Neuronal stem cell (in vitro differentiated cells): Measurements from ENCODE around the gene DMD. TPM values are rescaled to one million over a fixed set of nuclear protein-coding genes. Genes with fewer than 3 reads are reported as not detected.
A peak's percentile ranks its signal among the peaks of the same experiment; 100 is the strongest.

Experiments
- DNase-seq: peaks from one replicate; pipeline ENCODE4 v3.0.0-alpha.2; 2013; ENCODE audit warnings: low spot score
- H2AFZ ChIP-seq: one replicate; pipeline ENCODE4 v1.6.1; 2013; ENCODE audit warnings: mild to moderate bottlenecking, low read length, inconsistent platforms
- H2AK5ac ChIP-seq: 2 replicates; pipeline ENCODE4 v1.6.1; 2013; ENCODE audit warnings: low read depth, mild to moderate bottlenecking, inconsistent platforms, low read length, moderate library complexity, mixed read lengths
- H2BK120ac ChIP-seq: 2 replicates; pipeline ENCODE4 v1.6.1; 2013; ENCODE audit warnings: low read depth, mild to moderate bottlenecking, inconsistent platforms, low read length, moderate library complexity, mixed read lengths
- H2BK12ac ChIP-seq: one replicate; pipeline ENCODE4 v1.6.1; 2013; ENCODE audit warnings: low read length, inconsistent platforms
- H2BK15ac ChIP-seq: 2 replicates; pipeline ENCODE4 v1.6.1; 2013; ENCODE audit warnings: mild to moderate bottlenecking, low read length, inconsistent platforms, mixed read lengths
- H2BK5ac ChIP-seq: one replicate; pipeline ENCODE4 v1.6.1; 2013; ENCODE audit warnings: inconsistent platforms, mild to moderate bottlenecking, low read length, moderate library complexity
- H3K14ac ChIP-seq: one replicate; pipeline ENCODE4 v1.6.1; 2013; ENCODE audit warnings: low read length, inconsistent platforms
- H3K18ac ChIP-seq: 2 replicates; pipeline ENCODE4 v1.6.1; 2013; ENCODE audit warnings: low read length, inconsistent platforms
- H3K23ac ChIP-seq: 2 replicates; pipeline ENCODE4 v1.6.1; 2013; ENCODE audit warnings: low read depth, mild to moderate bottlenecking, mixed read lengths, low read length, inconsistent platforms; ENCODE audit not compliant: poor library complexity
- H3K27ac ChIP-seq: replicated peaks from 3 replicates; pipeline ENCODE4 v1.5.1; 2013; ENCODE audit warnings: low read length, inconsistent platforms
- H3K27me3 ChIP-seq, 3 experiments: 2 replicates each; pipeline ENCODE4 v1.6.1; 2013; ENCODE audit warnings: low read length in 3 of 3, mild to moderate bottlenecking in 2 of 3, inconsistent platforms in 1 of 3, low read depth in 1 of 3, mixed read lengths in 1 of 3, moderate library complexity in 1 of 3; ENCODE audit not compliant: control insufficient read depth in 3 of 3, insufficient read depth in 3 of 3
- H3K36me3 ChIP-seq, 2 donors: replicated peaks in 1 of 2; 2 replicates each; pipeline ENCODE4 v1.6.1; 2013; ENCODE audit warnings: low read length in 2 of 2; ENCODE audit not compliant: control insufficient read depth in 2 of 2, insufficient read depth in 2 of 2
- H3K4ac ChIP-seq: 2 replicates; pipeline ENCODE4 v1.6.1; 2013; ENCODE audit warnings: inconsistent platforms, mild to moderate bottlenecking, low read length, moderate library complexity
- H3K4me1 ChIP-seq, 2 donors: 1 replicate in 1 of 2; 2 replicates in 1 of 2; pipeline ENCODE4 v1.6.1; 2013; ENCODE audit warnings: low read length in 2 of 2, low read depth in 1 of 2; ENCODE audit not compliant: control insufficient read depth in 2 of 2, insufficient read depth in 1 of 2
- H3K4me2 ChIP-seq: one replicate; pipeline ENCODE4 v1.6.1; 2013; ENCODE audit warnings: mild to moderate bottlenecking, low read length, inconsistent platforms; ENCODE audit not compliant: insufficient read depth, poor library complexity, severe bottlenecking
- H3K4me3 ChIP-seq, 2 donors: 2 replicates each; pipeline ENCODE4 v1.5.1; 2013; ENCODE audit warnings: low read length in 2 of 2, mild to moderate bottlenecking in 2 of 2, inconsistent platforms in 1 of 2, moderate library complexity in 1 of 2
- H3K79me1 ChIP-seq: one replicate; pipeline ENCODE4 v1.6.1; 2013; ENCODE audit warnings: low read depth, mild to moderate bottlenecking, inconsistent platforms, low read length, moderate library complexity
- H3K9ac ChIP-seq: one replicate; pipeline ENCODE4 v1.6.1; 2013; ENCODE audit warnings: mild to moderate bottlenecking, low read depth, low read length, inconsistent platforms; ENCODE audit not compliant: poor library complexity
- H3K9me3 ChIP-seq, 2 donors: replicated peaks in 1 of 2; 2 replicates each; pipeline versions ENCODE3 to v1.6.1; 2013; ENCODE audit warnings: low read length in 2 of 2, mild to moderate bottlenecking in 2 of 2, inconsistent platforms in 1 of 2, low read depth in 1 of 2, mixed read lengths in 1 of 2, moderate library complexity in 1 of 2; ENCODE audit not compliant: control insufficient read depth in 2 of 2, insufficient read depth in 1 of 2
- H4K8ac ChIP-seq: one replicate; pipeline ENCODE4 v1.6.1; 2013; ENCODE audit warnings: low read depth, mild to moderate bottlenecking, inconsistent platforms, low read length, moderate library complexity
- H4K91ac ChIP-seq: one replicate; pipeline ENCODE4 v1.6.1; 2013; ENCODE audit warnings: low read length, low read depth, mild to moderate bottlenecking, inconsistent platforms; ENCODE audit not compliant: poor library complexity
- WGBS, 2 donors: extraction: QIAGEN DNeasy Blood & Tissue Kit; methylation state at CpG; one replicate each; pipeline ENCODE4 v1.1.7; 2013; ENCODE audit warnings: missing lambda C conversion rate in 2 of 2, mixed read lengths in 1 of 2; ENCODE audit not compliant: insufficient read length in 2 of 2, insufficient replicate concordance in 1 of 2; ENCODE audit errors: extremely low coverage in 2 of 2; 5-methylcytosine and 5-hydroxymethylcytosine counted together
- small RNA-seq: library from polyadenylated mRNA; stranded (forward); fragments of <200 nt; extraction: miRNeasy Mini kit (QIAGEN cat#:217004); gene quantifications from one replicate; pipeline ENCODE3, GENCODE V24; 2013; ENCODE audit not compliant: insufficient read depth

DMD gene

DNA sequence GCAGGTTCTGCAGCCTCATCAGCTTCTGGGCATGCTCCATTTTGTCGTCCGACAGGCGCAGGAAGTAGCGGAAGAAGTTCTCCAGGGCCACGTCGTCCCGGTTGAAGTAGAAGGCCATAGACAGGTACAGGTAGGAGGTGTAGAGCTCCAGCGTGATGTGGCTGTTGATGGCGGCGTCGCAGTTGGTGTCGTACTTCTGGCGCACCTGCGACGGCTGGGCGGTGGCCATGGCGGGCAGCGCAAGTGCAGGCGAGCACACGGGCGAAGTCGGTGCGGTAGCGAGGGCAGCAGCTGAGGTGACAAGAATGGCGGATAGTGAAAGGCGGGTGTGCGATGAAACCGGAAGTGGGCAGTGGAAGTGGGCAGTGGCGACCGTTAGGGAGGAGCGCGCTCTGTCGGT is 2139.6 kb downstream of the DMD start, which contains the start of gene FTHL17:
Gene FTHL17 (minus strand): TSS at position 317 of the 400 bp plus-strand sequence. CDS start 88 bp downstream, at position 229.
- H2AK5ac ChIP-seq = no peak within 1 kb of the TSS

DNA sequence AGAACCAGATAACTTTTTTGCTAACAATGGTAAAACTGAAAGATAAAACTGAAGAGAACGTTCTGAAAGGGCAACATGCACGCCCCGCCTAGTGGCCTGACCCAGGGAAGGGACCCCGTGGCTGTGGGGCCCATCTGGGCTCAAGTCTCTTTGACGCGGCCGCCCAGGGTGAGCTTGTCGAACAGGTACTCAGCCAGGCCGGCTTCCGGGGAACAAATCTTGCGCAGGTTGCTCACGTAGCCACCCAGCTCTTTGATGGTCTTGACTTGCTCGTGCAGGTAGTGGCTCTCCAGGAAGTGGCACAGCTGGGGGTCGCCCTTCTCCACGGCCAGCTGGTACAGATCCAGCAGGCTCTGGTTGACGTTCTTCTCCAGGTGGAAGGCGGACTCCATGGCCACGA is 2140.1 kb downstream of the DMD start:
- H4K91ac ChIP-seq = no peak overlapping the region
- peak overlapping the region; percentile 21 for H3K14ac ChIP-seq
- H3K4me1 ChIP-seq = peaks cover 0 to 4% of the 10 kb centered on the region in 2 donors
- H3K4ac ChIP-seq = no peak overlapping the region
- no peak overlapping the region for H2BK120ac ChIP-seq
- H2BK5ac ChIP-seq = no peak overlapping the region
- no peak overlapping the region for H3K18ac ChIP-seq
- H3K9me3 ChIP-seq = no peaks in the 10 kb centered on the region
- H3K4me3 ChIP-seq = no peak overlapping the region
- no peak overlapping the region for H3K9ac ChIP-seq
- no peak overlapping the region for H2BK12ac ChIP-seq
- no CpG with 5 or more reads among the region's 18 CpGs for WGBS, 2 donors
- no peaks in the 10 kb centered on the region for H3K27me3 ChIP-seq
- H3K27ac ChIP-seq = no peak overlapping the region
- no peak for DNase-seq
- H3K36me3 ChIP-seq = no peaks in the 10 kb centered on the region
- no peak overlapping the region for H4K8ac ChIP-seq
- H2AFZ ChIP-seq = no peak overlapping the region
- no peak overlapping the region for H2BK15ac ChIP-seq
- H2AK5ac ChIP-seq = no peak overlapping the region
- H3K23ac ChIP-seq = no peak overlapping the region
- no peaks in the 10 kb centered on the region for H3K79me1 ChIP-seq
- H3K4me2 ChIP-seq = no peak overlapping the region

More for the DNA sequence above, 2139.6 kb downstream of the DMD start, which contains the start of gene FTHL17:
- Histone ChIP-seq H3K23ac (no peak within 1 kb of the TSS), H3K36me3 (no peaks in the 10 kb centered on the region), H3K4me3 (no peak within 1 kb of the TSS), H3K4me2 (no peak within 1 kb of the TSS), H3K27ac (no peak within 1 kb of the TSS), H3K4ac (no peak within 1 kb of the TSS), H2AFZ (no peak within 1 kb of the TSS), H2BK5ac (no peak within 1 kb of the TSS), H3K14ac (peak within 1 kb of the TSS; percentile 21), H4K8ac (no peak within 1 kb of the TSS), H2BK120ac (no peak within 1 kb of the TSS), H2BK15ac (no peak within 1 kb of the TSS), H3K9me3 (no peaks in the 10 kb centered on the region), H3K79me1 (no peaks in the 10 kb centered on the region), H3K18ac (peak within 1 kb of the TSS; percentile 48), H3K4me1 (peaks cover 0 to 4% of the 10 kb centered on the region in 2 donors), H3K9ac (no peak within 1 kb of the TSS), H4K91ac (no peak within 1 kb of the TSS), H2BK12ac (no peak within 1 kb of the TSS), H3K27me3 (no peaks in the 10 kb centered on the region)
- no peak for DNase-seq
- no CpG with 5 or more reads among the region's 33 CpGs for WGBS, 2 donors

DNA sequence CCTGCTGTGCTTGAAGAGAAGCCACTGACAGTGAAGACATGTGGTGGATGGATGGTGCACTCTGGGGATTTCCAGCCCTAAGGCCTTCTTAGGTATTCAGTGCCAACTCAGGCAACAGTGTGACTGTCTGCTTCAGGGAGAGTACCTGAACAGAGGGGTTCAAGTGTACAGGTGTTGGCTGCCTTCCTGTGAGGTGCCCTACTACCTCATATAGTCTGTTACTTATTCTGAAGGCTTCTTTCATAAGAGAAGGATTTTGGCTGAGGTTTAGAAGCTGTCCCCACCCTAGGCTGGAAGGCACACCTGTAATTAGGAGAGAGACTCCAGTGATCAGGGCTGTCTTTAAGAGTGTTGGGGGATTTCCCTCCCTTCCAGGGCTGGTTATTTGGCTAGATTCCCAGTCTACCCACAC is 2141.3 kb downstream of the DMD start:
- no peak overlapping the region for H3K4me2 ChIP-seq
- no peak overlapping the region for H3K14ac ChIP-seq
- H3K4me1 ChIP-seq = peaks cover 0 to 4% of the 10 kb centered on the region in 2 donors
- H3K9me3 ChIP-seq = no peaks in the 10 kb centered on the region
- no peak overlapping the region for H4K8ac ChIP-seq
- H3K23ac ChIP-seq = no peak overlapping the region
- no peak overlapping the region for H3K4me3 ChIP-seq
- no peak overlapping the region for H2BK12ac ChIP-seq
- no peak overlapping the region for H3K27ac ChIP-seq
- no peak overlapping the region for H2BK120ac ChIP-seq
- H3K36me3 ChIP-seq = no peaks in the 10 kb centered on the region
- H3K4ac ChIP-seq = no peak overlapping the region
- no peaks in the 10 kb centered on the region for H3K79me1 ChIP-seq
- H2BK15ac ChIP-seq = no peak overlapping the region
- H2AK5ac ChIP-seq = no peak overlapping the region
- H2BK5ac ChIP-seq = no peak overlapping the region
- H3K18ac ChIP-seq = no peak overlapping the region
- no peak for DNase-seq
- no peak overlapping the region for H3K9ac ChIP-seq
- H4K91ac ChIP-seq = no peak overlapping the region
- no peak overlapping the region for H2AFZ ChIP-seq
- no peaks in the 10 kb centered on the region for H3K27me3 ChIP-seq

Small RNA genes within 50 kb of the gene (small RNA-seq; reads per million reads assigned to genes)
- gene MIR3915 = not detected
- not detected for gene MIR548F5
- not detected for gene RNA5SP501
- not detected for gene RNU6-894P
